ENCODE data around the gene CDH8.

Gene CDH8

DNA sequence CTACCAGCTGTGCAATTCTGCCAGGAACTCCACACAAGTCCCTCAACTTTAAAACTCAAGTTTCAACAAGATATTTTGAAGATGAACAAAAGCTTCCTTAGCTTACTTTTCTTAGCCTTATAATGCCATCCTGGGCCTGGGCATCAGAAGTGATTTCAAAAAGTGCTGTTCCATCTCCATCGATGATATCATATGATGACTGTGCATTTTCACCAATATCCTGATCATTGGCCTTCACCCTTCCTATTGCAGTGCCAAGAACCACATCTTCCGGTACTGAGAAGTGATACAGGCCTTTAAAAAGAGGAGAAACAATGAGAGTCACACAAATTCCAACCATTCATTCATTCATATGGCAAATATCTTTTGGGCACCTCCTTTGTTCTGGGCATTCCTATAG, 215.4 kb downstream of the CDH8 start:
- no peak overlapping the region for H3K4me3 ChIP-seq (replicated peaks; ENCODE audit: low read depth, low read length)
- TF ChIP-seq, protein P1, sequence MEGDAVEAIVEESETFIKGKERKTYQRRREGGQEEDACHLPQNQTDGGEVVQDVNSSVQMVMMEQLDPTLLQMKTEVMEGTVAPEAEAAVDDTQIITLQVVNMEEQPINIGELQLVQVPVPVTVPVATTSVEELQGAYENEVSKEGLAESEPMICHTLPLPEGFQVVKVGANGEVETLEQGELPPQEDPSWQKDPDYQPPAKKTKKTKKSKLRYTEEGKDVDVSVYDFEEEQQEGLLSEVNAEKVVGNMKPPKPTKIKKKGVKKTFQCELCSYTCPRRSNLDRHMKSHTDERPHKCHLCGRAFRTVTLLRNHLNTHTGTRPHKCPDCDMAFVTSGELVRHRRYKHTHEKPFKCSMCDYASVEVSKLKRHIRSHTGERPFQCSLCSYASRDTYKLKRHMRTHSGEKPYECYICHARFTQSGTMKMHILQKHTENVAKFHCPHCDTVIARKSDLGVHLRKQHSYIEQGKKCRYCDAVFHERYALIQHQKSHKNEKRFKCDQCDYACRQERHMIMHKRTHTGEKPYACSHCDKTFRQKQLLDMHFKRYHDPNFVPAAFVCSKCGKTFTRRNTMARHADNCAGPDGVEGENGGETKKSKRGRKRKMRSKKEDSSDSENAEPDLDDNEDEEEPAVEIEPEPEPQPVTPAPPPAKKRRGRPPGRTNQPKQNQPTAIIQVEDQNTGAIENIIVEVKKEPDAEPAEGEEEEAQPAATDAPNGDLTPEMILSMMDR (IDR thresholded peaks at IDR 0.05; ENCODE audit: low read length, missing control alignments) = no peak
- DNase-seq (ENCODE audit: low read depth) = no peak

GRCh38 chr16:61820398-61820797, 215.8 kb downstream of the CDH8 start:
- peak; percentile 18 for DNase-seq (ENCODE audit: low read depth)
- no peak overlapping the region for H3K4me3 ChIP-seq (replicated peaks; ENCODE audit: low read depth, low read length)
- TF ChIP-seq, protein P1 (IDR thresholded peaks at IDR 0.05; ENCODE audit: low read length, missing control alignments) = no peak

GRCh38 chr16:61818850-61819249, 217.4 kb downstream of the CDH8 start:
- no peak for DNase-seq (ENCODE audit: low read depth)
- no peak overlapping the region for H3K4me3 ChIP-seq (replicated peaks; ENCODE audit: low read depth, low read length)
- TF ChIP-seq, protein P1 (IDR thresholded peaks at IDR 0.05; ENCODE audit: low read length, missing control alignments) = no peak

DNA sequence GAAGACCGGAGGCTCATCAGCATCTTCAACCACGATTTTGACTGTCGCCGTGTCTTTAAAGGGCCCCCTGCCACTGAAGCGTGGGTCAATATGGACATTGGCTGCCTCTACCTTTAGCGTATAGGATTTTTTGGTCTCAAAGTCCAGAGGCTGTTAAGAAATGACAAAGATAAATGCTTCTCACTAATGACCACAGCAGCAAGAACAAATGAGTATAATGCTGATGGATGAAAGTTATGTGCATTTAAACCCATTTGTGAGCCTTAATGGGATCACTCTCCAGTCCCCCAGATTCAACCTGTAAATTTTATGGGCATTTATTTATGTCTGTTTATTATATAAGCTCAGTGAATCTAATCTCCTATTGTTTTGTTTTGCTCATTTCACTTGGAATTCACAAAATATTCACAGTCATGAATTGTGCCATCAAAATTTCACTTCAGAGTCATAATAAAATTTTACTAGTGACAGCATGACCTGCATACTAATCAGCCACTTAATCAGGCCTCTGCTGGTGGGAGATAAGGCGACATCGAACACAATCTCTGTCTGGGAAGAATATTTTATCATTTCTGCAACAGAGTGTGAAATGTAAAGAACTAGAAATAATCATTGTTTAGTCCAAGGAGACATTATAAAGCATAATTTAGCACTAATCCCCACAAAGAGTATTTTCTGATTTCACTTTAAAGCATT, 218.5 kb downstream of the CDH8 start:
- no peak overlapping the region for H3K4me3 ChIP-seq (replicated peaks; ENCODE audit: low read depth, low read length)
- no peak for DNase-seq (ENCODE audit: low read depth)
- TF ChIP-seq, protein P1 (IDR thresholded peaks at IDR 0.05; ENCODE audit: low read length, missing control alignments) = no peak

GRCh38 chr16:61814726-61815347, 221.4 kb downstream of the CDH8 start:
- H3K4me3 ChIP-seq (replicated peaks; ENCODE audit: low read depth, low read length) = no peak overlapping the region
- DNase-seq (ENCODE audit: low read depth) = no peak
- TF ChIP-seq, protein P1 (IDR thresholded peaks at IDR 0.05; ENCODE audit: low read length, missing control alignments) = no peak

DNA sequence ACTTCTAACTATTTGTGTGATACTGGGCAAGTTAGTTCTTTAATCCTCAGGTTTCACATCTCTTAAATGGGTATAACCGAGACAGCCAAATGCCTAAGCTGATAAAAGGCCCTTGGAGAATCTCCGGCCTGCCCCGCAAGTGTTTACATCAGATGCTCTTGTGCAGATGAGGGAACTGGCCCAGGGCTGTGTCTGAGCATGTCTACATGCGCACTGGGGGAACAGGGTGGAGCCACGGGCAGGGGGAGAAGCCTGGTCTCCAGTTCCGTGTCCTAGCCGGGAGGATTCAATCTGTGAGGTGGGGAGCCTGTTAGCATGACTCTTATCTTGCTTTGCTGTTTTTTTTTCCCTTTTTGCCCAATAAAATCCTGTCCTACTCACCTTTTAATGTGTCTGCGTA, 222.9 kb downstream of the CDH8 start:
- DNase-seq (ENCODE audit: low read depth) = no peak
- TF ChIP-seq, protein P1 (IDR thresholded peaks at IDR 0.05; ENCODE audit: low read length, missing control alignments) = no peak
- no peak overlapping the region for H3K4me3 ChIP-seq (replicated peaks; ENCODE audit: low read depth, low read length)

DNA sequence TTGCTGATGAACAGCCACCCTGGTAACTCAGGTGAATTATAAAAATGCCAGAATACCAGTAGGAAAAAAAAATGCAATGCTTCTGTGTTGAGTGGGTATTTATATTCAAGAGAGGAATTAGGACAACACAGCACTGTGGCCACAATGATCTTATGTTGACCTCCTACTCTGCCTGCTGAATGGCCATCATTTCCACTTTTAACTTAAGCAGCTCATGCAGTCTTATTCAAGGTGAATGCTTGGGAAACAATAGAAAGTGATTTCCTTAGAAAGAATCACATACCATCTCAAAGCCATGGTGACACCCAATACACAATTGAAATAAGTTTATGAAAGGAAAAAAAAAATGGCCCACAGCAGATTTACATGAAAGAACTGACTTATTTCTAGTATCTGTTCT, 224.0 kb downstream of the CDH8 start:
- no peak overlapping the region for H3K4me3 ChIP-seq (replicated peaks; ENCODE audit: low read depth, low read length)
- TF ChIP-seq, protein P1 (IDR thresholded peaks at IDR 0.05; ENCODE audit: low read length, missing control alignments) = no peak
- no peak for DNase-seq (ENCODE audit: low read depth)

All from fibroblast of pulmonary artery (primary cell).